ENCODE results near the gene NUMB. TPM values are rescaled to one million over a fixed set of nuclear protein-coding genes. Genes with fewer than 3 reads are reported as not detected.

Gene NUMB
- total RNA-seq, 6 donors from 2014 or later = 85.6 to 169 (median 118) TPM

DNA sequence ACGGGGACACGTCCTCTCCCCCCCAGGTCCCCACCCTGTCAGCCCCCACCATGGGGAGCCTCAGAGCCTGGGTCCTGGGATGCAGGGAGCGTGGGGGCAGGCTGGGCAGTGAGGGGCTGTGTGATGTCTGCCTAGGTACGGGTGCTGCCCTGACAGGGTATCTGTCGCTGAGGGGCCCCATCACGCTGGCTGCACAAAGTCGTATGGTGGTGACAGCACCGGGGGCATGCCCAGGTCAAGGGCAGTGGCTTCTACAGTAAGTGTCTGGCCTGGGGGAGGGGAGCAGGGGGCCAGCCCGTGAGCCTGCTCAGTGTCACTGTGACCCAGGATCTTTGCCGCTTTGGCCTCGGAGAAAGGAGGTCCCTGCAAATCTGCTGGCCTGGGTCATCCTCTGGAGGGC is 197.8 kb downstream of the NUMB start:
- 79 to 86% methylated on average over 3 to 11 of the region's 11 CpGs for WGBS, 2 donors
- Histone ChIP-seq H3K36me3 (no peaks in the 10 kb centered on the region), H3K9me3 (no peaks in the 10 kb centered on the region), H3K27me3 (no peaks in the 10 kb centered on the region), H3K4me1 (no peaks in the 10 kb centered on the region), H3K4me3 (no peak overlapping the region), H3K27ac (no peak overlapping the region)
- ATAC-seq (ENCODE audit: low FRiP score in 2 of 2) (no peak), DNase-seq (peak; percentile 15 to 56)
- no peak for TF ChIP-seq EP300 (IDR thresholded peaks at IDR 0.05)
- TF ChIP-seq POLR2A (IDR thresholded peaks at IDR 0.05) = no peak
- TF ChIP-seq POLR2AphosphoS5 (IDR thresholded peaks at IDR 0.05) = no peak
- TF ChIP-seq, protein P1, sequence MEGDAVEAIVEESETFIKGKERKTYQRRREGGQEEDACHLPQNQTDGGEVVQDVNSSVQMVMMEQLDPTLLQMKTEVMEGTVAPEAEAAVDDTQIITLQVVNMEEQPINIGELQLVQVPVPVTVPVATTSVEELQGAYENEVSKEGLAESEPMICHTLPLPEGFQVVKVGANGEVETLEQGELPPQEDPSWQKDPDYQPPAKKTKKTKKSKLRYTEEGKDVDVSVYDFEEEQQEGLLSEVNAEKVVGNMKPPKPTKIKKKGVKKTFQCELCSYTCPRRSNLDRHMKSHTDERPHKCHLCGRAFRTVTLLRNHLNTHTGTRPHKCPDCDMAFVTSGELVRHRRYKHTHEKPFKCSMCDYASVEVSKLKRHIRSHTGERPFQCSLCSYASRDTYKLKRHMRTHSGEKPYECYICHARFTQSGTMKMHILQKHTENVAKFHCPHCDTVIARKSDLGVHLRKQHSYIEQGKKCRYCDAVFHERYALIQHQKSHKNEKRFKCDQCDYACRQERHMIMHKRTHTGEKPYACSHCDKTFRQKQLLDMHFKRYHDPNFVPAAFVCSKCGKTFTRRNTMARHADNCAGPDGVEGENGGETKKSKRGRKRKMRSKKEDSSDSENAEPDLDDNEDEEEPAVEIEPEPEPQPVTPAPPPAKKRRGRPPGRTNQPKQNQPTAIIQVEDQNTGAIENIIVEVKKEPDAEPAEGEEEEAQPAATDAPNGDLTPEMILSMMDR (IDR thresholded peaks at IDR 0.05) = no peak

DNA sequence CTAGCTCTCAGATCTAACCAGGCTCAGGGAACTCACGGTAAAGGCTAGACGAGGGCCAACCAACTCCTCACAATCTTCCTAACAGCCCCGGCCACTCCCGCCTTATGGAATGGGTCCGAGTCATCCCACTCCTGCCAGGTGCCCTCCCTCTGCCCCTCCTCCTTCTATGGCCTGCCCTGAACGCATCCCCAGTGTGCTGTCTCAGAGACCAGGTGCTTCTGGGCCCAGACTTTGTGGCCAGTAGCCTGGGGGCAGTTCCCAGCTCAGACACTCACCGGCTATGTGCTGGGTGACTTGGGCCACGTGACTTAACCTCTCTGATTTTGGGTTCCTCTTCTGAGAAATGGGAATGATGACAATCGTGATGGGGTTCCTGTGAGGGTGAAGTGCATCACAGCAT is 198.5 kb downstream of the NUMB start:
- Histone ChIP-seq H3K4me1 (no peaks in the 10 kb centered on the region), H3K27me3 (no peaks in the 10 kb centered on the region), H3K4me3 (no peak overlapping the region), H3K9me3 (no peaks in the 10 kb centered on the region), H3K36me3 (no peaks in the 10 kb centered on the region), H3K27ac (no peak overlapping the region)
- TF ChIP-seq EP300 (IDR thresholded peaks at IDR 0.05) (no peak), POLR2AphosphoS5 (IDR thresholded peaks at IDR 0.05) (no peak), POLR2A (IDR thresholded peaks at IDR 0.05) (no peak)
- TF ChIP-seq, protein P1 (IDR thresholded peaks at IDR 0.05) = no peak
- ATAC-seq (ENCODE audit: low FRiP score in 2 of 2) = no peak
- WGBS, 2 donors = 88% methylated on average over 8 to 9 of the region's 9 CpGs
- DNase-seq = peak in 1 of 2 donors; percentile 14

DNA sequence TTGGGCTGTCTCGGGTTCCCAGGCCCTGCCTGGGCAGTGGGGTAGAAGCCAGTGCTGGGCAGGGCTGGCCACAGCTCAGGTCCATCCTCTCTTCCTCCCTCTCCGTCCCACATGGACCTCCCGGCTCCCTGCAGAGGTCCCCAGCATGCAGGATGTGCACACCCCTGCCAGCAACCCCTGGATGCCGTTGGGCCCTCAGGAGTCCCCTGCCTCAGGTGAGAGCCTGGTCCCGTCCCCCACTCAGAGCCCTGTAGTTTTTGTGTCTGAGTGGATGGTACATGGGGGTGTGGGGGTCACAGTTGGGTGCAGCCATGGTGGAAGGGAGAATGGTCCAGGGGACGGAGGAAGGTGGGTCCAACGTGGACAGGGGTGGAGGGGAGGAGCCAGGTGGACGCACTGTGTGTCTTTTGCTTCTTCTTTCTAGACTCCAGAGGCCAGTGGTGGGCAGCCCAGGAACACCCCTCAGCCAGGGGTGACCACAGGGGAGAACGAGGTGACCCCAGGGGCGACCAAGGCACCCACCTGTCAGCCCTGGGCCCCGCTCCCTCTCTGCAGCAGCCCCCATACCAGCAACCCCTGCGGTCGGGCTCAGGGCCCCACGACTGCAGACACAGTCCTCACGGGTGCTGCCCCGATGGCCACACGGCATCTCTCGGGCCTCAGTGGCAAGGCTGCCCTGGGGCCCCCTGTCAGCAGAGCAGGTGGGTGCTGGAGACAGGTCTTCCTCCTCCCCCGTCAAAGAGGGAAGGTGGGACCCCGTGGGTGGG is 199.3 kb downstream of the NUMB start:
- no peaks in the 10 kb centered on the region for H3K4me1 ChIP-seq
- no peaks in the 10 kb centered on the region for H3K27me3 ChIP-seq
- TF ChIP-seq EP300 (IDR thresholded peaks at IDR 0.05) (no peak), POLR2AphosphoS5 (IDR thresholded peaks at IDR 0.05) (no peak), POLR2A (IDR thresholded peaks at IDR 0.05) (no peak)
- TF ChIP-seq, protein P1 (IDR thresholded peaks at IDR 0.05) = no peak
- no peaks in the 10 kb centered on the region for H3K36me3 ChIP-seq
- DNase-seq (peak; percentile 19 to 69), ATAC-seq (ENCODE audit: low FRiP score in 2 of 2) (no peak)
- no peak overlapping the region for H3K4me3 ChIP-seq
- H3K27ac ChIP-seq = no peak overlapping the region
- no peaks in the 10 kb centered on the region for H3K9me3 ChIP-seq
- 89 to 93% methylated on average over 7 to 19 of the region's 20 CpGs for WGBS, 2 donors

DNA sequence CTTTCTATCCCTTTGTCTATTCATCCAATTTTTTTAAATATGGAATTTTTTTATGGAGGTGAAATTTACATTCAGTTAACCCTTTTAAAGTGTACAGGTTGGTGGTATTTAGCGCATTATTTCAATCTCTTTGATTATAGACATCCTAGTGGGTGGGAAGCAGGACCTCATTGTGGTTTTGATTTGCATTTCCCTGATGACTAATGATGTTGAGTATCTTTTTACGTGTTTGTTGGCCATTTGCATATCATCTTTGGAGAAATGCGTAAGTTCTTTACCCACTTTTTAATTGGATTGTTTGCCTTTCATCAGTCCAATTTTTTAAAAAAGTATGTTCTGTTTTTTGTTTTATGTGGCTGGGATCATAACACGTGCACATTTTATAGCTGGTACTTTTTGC is 200.3 kb downstream of the NUMB start:
- no peak for DNase-seq
- no peak overlapping the region for H3K4me3 ChIP-seq
- ATAC-seq (ENCODE audit: low FRiP score in 2 of 2) = no peak
- no peaks in the 10 kb centered on the region for H3K27me3 ChIP-seq
- H3K27ac ChIP-seq = no peak overlapping the region
- H3K36me3 ChIP-seq = no peaks in the 10 kb centered on the region
- 82 to 84% methylated on average over 4 of the region's 4 CpGs for whole genome bisulfite sequencing, 2 donors
- TF ChIP-seq POLR2AphosphoS5 (IDR thresholded peaks at IDR 0.05) (no peak), EP300 (IDR thresholded peaks at IDR 0.05) (no peak)
- no peaks in the 10 kb centered on the region for H3K4me1 ChIP-seq
- H3K9me3 ChIP-seq = no peaks in the 10 kb centered on the region

GRCh38 chr14:73255693-73256225 is 202.6 kb downstream of the NUMB start:
- TF ChIP-seq EP300 (IDR thresholded peaks at IDR 0.05) = no peak
- ATAC-seq (ENCODE audit: low FRiP score in 2 of 2) (no peak), DNase-seq (no peak)
- Histone ChIP-seq H3K36me3 (no peaks in the 10 kb centered on the region), H3K27ac (no peak overlapping the region), H3K27me3 (no peaks in the 10 kb centered on the region), H3K4me3 (no peak overlapping the region), H3K4me1 (no peaks in the 10 kb centered on the region), H3K9me3 (no peaks in the 10 kb centered on the region)
- WGBS, 2 donors = 78 to 94% methylated on average over 3 to 9 of the region's 9 CpGs

DNA sequence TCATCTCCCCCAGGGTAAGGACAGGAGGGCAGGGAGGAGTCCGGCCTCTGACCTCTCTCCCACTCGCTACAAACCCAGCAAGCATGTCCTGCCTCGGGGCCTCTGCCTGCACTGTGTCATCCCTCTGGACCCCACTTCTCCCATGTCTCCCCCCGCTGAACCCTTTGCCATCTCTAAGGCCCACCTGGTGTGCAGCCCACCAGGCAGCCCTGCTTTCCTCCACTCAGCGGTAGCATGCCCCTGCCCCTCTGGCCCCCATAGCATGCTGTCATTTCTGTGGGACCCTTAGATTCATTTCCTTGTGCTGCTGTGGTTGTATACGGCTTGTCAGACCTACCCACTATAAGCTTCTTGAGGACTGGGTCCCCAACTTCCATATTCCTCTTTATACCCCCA is 203.3 kb downstream of the NUMB start:
- H3K36me3 ChIP-seq = no peaks in the 10 kb centered on the region
- WGBS, 2 donors = 93 to 97% methylated on average over 5 to 6 of the region's 6 CpGs
- H3K27me3 ChIP-seq = no peaks in the 10 kb centered on the region
- no peaks in the 10 kb centered on the region for H3K4me1 ChIP-seq
- H3K27ac ChIP-seq = no peak overlapping the region
- DNase-seq (no peak), ATAC-seq (ENCODE audit: low FRiP score in 2 of 2) (no peak)
- H3K9me3 ChIP-seq = no peaks in the 10 kb centered on the region
- no peak overlapping the region for H3K4me3 ChIP-seq
- no peak for TF ChIP-seq POLR2A (IDR thresholded peaks at IDR 0.05)
- TF ChIP-seq EP300 (IDR thresholded peaks at IDR 0.05) = no peak
- TF ChIP-seq, protein P1 (IDR thresholded peaks at IDR 0.05) = no peak
- TF ChIP-seq POLR2AphosphoS5 (IDR thresholded peaks at IDR 0.05) = no peak
